ENCODE results near the gene IGDCC3.

Gene IGDCC3

GRCh38 chr15:65339416-65339815 is 38.4 kb downstream of the IGDCC3 start:
- no peak overlapping the region for H3K27ac ChIP-seq (ENCODE audit: low read depth, low read length)
- H3K4me3 ChIP-seq (ENCODE audit: low read length): no peak overlapping the region
- H3K27me3 ChIP-seq (ENCODE audit: control insufficient read depth, insufficient read depth, low read length): no peaks in the 10 kb centered on the region
- no peaks in the 10 kb centered on the region for H3K4me1 ChIP-seq (ENCODE audit: control insufficient read depth, insufficient read depth, low read length)
- no peaks in the 10 kb centered on the region for H3K36me3 ChIP-seq (ENCODE audit: control insufficient read depth, insufficient read depth, low read length)
- no peak overlapping the region for H3K9ac ChIP-seq (ENCODE audit: low read length)

GRCh38 chr15:65338823-65339222 is 39.0 kb downstream of the IGDCC3 start:
- H3K4me3 ChIP-seq (ENCODE audit: low read length): no peak overlapping the region
- H3K36me3 ChIP-seq (ENCODE audit: control insufficient read depth, insufficient read depth, low read length): no peaks in the 10 kb centered on the region
- no peak overlapping the region for H3K9ac ChIP-seq (ENCODE audit: low read length)
- H3K4me1 ChIP-seq (ENCODE audit: control insufficient read depth, insufficient read depth, low read length): no peaks in the 10 kb centered on the region
- no peak overlapping the region for H3K27ac ChIP-seq (ENCODE audit: low read depth, low read length)
- H3K27me3 ChIP-seq (ENCODE audit: control insufficient read depth, insufficient read depth, low read length): no peaks in the 10 kb centered on the region

- H3K27me3 ChIP-seq (ENCODE audit: control insufficient read depth, insufficient read depth, low read length): no peaks in the 10 kb centered on the region
These were observed 39.4 kb downstream of the IGDCC3 start for GRCh38 chr15:65338366-65338765.

GRCh38 chr15:65337436-65338070 is 40.2 kb downstream of the IGDCC3 start:
- Histone ChIP-seq H3K4me1 (ENCODE audit: control insufficient read depth, insufficient read depth, low read length) (no peaks in the 10 kb centered on the region), H3K27me3 (ENCODE audit: control insufficient read depth, insufficient read depth, low read length) (no peaks in the 10 kb centered on the region), H3K27ac (ENCODE audit: low read depth, low read length) (no peak overlapping the region), H3K9ac (ENCODE audit: low read length) (no peak overlapping the region), H3K36me3 (ENCODE audit: control insufficient read depth, insufficient read depth, low read length) (no peaks in the 10 kb centered on the region), H3K4me3 (ENCODE audit: low read length) (no peak overlapping the region)

More at GRCh38 chr15:65338366-65338765, 39.4 kb downstream of the IGDCC3 start:
- Histone ChIP-seq H3K9ac (ENCODE audit: low read length) (no peak overlapping the region), H3K36me3 (ENCODE audit: control insufficient read depth, insufficient read depth, low read length) (no peaks in the 10 kb centered on the region), H3K27ac (ENCODE audit: low read depth, low read length) (no peak overlapping the region), H3K4me1 (ENCODE audit: control insufficient read depth, insufficient read depth, low read length) (no peaks in the 10 kb centered on the region), H3K4me3 (ENCODE audit: low read length) (no peak overlapping the region)

GRCh38 chr15:65336493-65337435 is 41.0 kb downstream of the IGDCC3 start:
- Histone ChIP-seq H3K4me1 (ENCODE audit: control insufficient read depth, insufficient read depth, low read length) (no peaks in the 10 kb centered on the region), H3K9ac (ENCODE audit: low read length) (no peak overlapping the region), H3K36me3 (ENCODE audit: control insufficient read depth, insufficient read depth, low read length) (no peaks in the 10 kb centered on the region), H3K4me3 (ENCODE audit: low read length) (no peak overlapping the region), H3K27me3 (ENCODE audit: control insufficient read depth, insufficient read depth, low read length) (no peaks in the 10 kb centered on the region), H3K27ac (ENCODE audit: low read depth, low read length) (no peak overlapping the region)

- Histone ChIP-seq H3K4me1 (ENCODE audit: control insufficient read depth, insufficient read depth, low read length) (no peaks in the 10 kb centered on the region), H3K4me3 (ENCODE audit: low read length) (no peak overlapping the region), H3K36me3 (ENCODE audit: control insufficient read depth, insufficient read depth, low read length) (no peaks in the 10 kb centered on the region)
These were observed 42.3 kb downstream of the IGDCC3 start for GRCh38 chr15:65335278-65336055.

GRCh38 chr15:65334586-65335231 is 43.1 kb downstream of the IGDCC3 start:
- H3K9ac ChIP-seq (ENCODE audit: low read length): no peak overlapping the region
- H3K4me1 ChIP-seq (ENCODE audit: control insufficient read depth, insufficient read depth, low read length): no peaks in the 10 kb centered on the region
- no peak overlapping the region for H3K27ac ChIP-seq (ENCODE audit: low read depth, low read length)
- H3K4me3 ChIP-seq (ENCODE audit: low read length): no peak overlapping the region
- H3K27me3 ChIP-seq (ENCODE audit: control insufficient read depth, insufficient read depth, low read length): no peaks in the 10 kb centered on the region
- no peaks in the 10 kb centered on the region for H3K36me3 ChIP-seq (ENCODE audit: control insufficient read depth, insufficient read depth, low read length)

More at GRCh38 chr15:65335278-65336055, 42.3 kb downstream of the IGDCC3 start:
- H3K9ac ChIP-seq (ENCODE audit: low read length): no peak overlapping the region
- H3K27me3 ChIP-seq (ENCODE audit: control insufficient read depth, insufficient read depth, low read length): no peaks in the 10 kb centered on the region
- no peak overlapping the region for H3K27ac ChIP-seq (ENCODE audit: low read depth, low read length)

- no peak overlapping the region for H3K27ac ChIP-seq (ENCODE audit: low read depth, low read length)
- H3K27me3 ChIP-seq (ENCODE audit: control insufficient read depth, insufficient read depth, low read length): no peaks in the 10 kb centered on the region
- no peaks in the 10 kb centered on the region for H3K36me3 ChIP-seq (ENCODE audit: control insufficient read depth, insufficient read depth, low read length)
- no peaks in the 10 kb centered on the region for H3K4me1 ChIP-seq (ENCODE audit: control insufficient read depth, insufficient read depth, low read length)
- H3K9ac ChIP-seq (ENCODE audit: low read length): no peak overlapping the region
- H3K4me3 ChIP-seq (ENCODE audit: low read length): no peak overlapping the region
These were observed 43.9 kb downstream of the IGDCC3 start for GRCh38 chr15:65333856-65334255.

GRCh38 chr15:65333148-65333820 is 44.5 kb downstream of the IGDCC3 start:
- Histone ChIP-seq H3K36me3 (ENCODE audit: control insufficient read depth, insufficient read depth, low read length) (no peaks in the 10 kb centered on the region), H3K9ac (ENCODE audit: low read length) (no peak overlapping the region), H3K4me3 (ENCODE audit: low read length) (no peak overlapping the region), H3K27ac (ENCODE audit: low read depth, low read length) (no peak overlapping the region), H3K4me1 (ENCODE audit: control insufficient read depth, insufficient read depth, low read length) (no peaks in the 10 kb centered on the region), H3K27me3 (ENCODE audit: control insufficient read depth, insufficient read depth, low read length) (no peaks in the 10 kb centered on the region)

GRCh38 chr15:65332391-65333147 is 45.2 kb downstream of the IGDCC3 start:
- no peaks in the 10 kb centered on the region for H3K4me1 ChIP-seq (ENCODE audit: control insufficient read depth, insufficient read depth, low read length)
- H3K27me3 ChIP-seq (ENCODE audit: control insufficient read depth, insufficient read depth, low read length): no peaks in the 10 kb centered on the region
- H3K36me3 ChIP-seq (ENCODE audit: control insufficient read depth, insufficient read depth, low read length): no peaks in the 10 kb centered on the region
- H3K27ac ChIP-seq (ENCODE audit: low read depth, low read length): no peak overlapping the region
- no peak overlapping the region for H3K4me3 ChIP-seq (ENCODE audit: low read length)
- H3K9ac ChIP-seq (ENCODE audit: low read length): no peak overlapping the region

- Histone ChIP-seq H3K27ac (ENCODE audit: low read depth, low read length) (no peak overlapping the region), H3K36me3 (ENCODE audit: control insufficient read depth, insufficient read depth, low read length) (no peaks in the 10 kb centered on the region), H3K9ac (ENCODE audit: low read length) (no peak overlapping the region), H3K4me3 (ENCODE audit: low read length) (no peak overlapping the region), H3K4me1 (ENCODE audit: control insufficient read depth, insufficient read depth, low read length) (no peaks in the 10 kb centered on the region), H3K27me3 (ENCODE audit: control insufficient read depth, insufficient read depth, low read length) (no peaks in the 10 kb centered on the region)
These were observed 46.0 kb downstream of the IGDCC3 start for GRCh38 chr15:65331811-65332210.

All from rectal smooth muscle tissue (tissue), 1 donor.